Calu3 (cell line): ENCODE results near the gene HSDL1. TPM values are rescaled to one million over a fixed set of nuclear protein-coding genes. Genes with fewer than 3 reads are reported as not detected.
A peak's percentile ranks its signal among the peaks of the same experiment; 100 is the strongest.

Experiments used
- BruUV-seq: library from RNA; stranded (reverse); fragments of 400-500 nt; replicated peaks from 2 replicates; lab custom pipeline; 2021; lab: Mats Ljungman, UMichigan
- CTCF ChIA-PET: fragments of 300-600 bp; sonication (Branson Sonifier 250); formaldehyde crosslinking; loops from one replicate; lab custom pipeline; 2022; ENCODE audit warnings: antibody characterized with exemption; lab: Charles Lee
- DNase-seq: peaks from one replicate; pipeline ENCODE4 v3.0.0; 2022
- H3K27ac Mint-ChIP-seq: one replicate; pipeline ENCODE4 v1.8.0; 2022; ENCODE audit warnings: mixed read lengths; ENCODE audit not compliant: unreplicated experiment
- H3K27me3 Mint-ChIP-seq: one replicate; pipeline ENCODE4 v1.8.0; 2022; ENCODE audit warnings: mixed read lengths; ENCODE audit not compliant: unreplicated experiment
- H3K36me3 Mint-ChIP-seq: one replicate; pipeline ENCODE4 v1.8.0; 2022; ENCODE audit warnings: mild to moderate bottlenecking, moderate library complexity, mixed read lengths; ENCODE audit not compliant: insufficient read depth, unreplicated experiment
- H3K4me1 Mint-ChIP-seq: one replicate; pipeline ENCODE4 v1.8.0; 2022; ENCODE audit warnings: mild to moderate bottlenecking, low read depth, mixed read lengths; ENCODE audit not compliant: unreplicated experiment
- H3K4me3 Mint-ChIP-seq: one replicate; pipeline ENCODE4 v1.8.0; 2022; ENCODE audit warnings: mild to moderate bottlenecking, low read depth, moderate library complexity, mixed read lengths; ENCODE audit not compliant: unreplicated experiment
- H3K9me3 Mint-ChIP-seq: one replicate; pipeline ENCODE4 v1.8.0; 2022; ENCODE audit warnings: low read depth, mixed read lengths; ENCODE audit not compliant: unreplicated experiment
- CTCF ChIP-seq: fragments of 200-600 bp; IDR thresholded peaks from one replicate; pipeline ENCODE4 v1.8.0; 2022; ENCODE audit warnings: antibody characterized with exemption; ENCODE audit not compliant: unreplicated experiment
- intact Hi-C: fragments of 100-400 bp; cut with micrococcal nuclease; formaldehyde crosslinking; loops from one replicate; pipeline ENCODE4 v1.10.0; 2022; ENCODE audit not compliant: unreplicated experiment
- total RNA-seq: library from RNA; stranded (reverse); gene quantifications from 2 replicates; pipeline ENCODE4 v1.2.3, GENCODE V29; 2022

HSDL1 gene
- total RNA-seq, 1 experiment from 2014 or later: 20.8 TPM

- no peaks in the 10 kb centered on the region for H3K27me3 Mint-ChIP-seq
- H3K4me1 Mint-ChIP-seq: peaks cover 9% of the 10 kb centered on the region
- TF ChIP-seq CTCF: no peak
- no peak overlapping the region for H3K4me3 Mint-ChIP-seq
- intact Hi-C loops: no loop called here
- H3K9me3 Mint-ChIP-seq: no peaks in the 10 kb centered on the region
- CTCF ChIA-PET: no interaction called here
- no peak overlapping the region for H3K27ac Mint-ChIP-seq
- peak; percentile 15 for DNase-seq
- no TSS peak for BruUV-seq
- H3K36me3 Mint-ChIP-seq: peaks cover 22% of the 10 kb centered on the region
Measured at GRCh38 chr16:84141143-84141670, 3.8 kb downstream of the HSDL1 start.

- DNase-seq: no peak
- no peak for TF ChIP-seq CTCF
- H3K27ac Mint-ChIP-seq: no peak overlapping the region
- peaks cover 9% of the 10 kb centered on the region for H3K4me1 Mint-ChIP-seq
- no peaks in the 10 kb centered on the region for H3K9me3 Mint-ChIP-seq
- no TSS peak for BruUV-seq
- CTCF ChIA-PET: interaction anchor here (0.8 kb wide), 1 partner anchor 99 kb away, joined by 3 read pairs; no protein-coding TSS in a partner anchor
- peaks cover 13% of the 10 kb centered on the region for H3K36me3 Mint-ChIP-seq
- intact Hi-C loops: no loop called here
- H3K27me3 Mint-ChIP-seq: no peaks in the 10 kb centered on the region
- H3K4me3 Mint-ChIP-seq: no peak overlapping the region
Measured at GRCh38 chr16:84139628-84140258, 5.2 kb downstream of the HSDL1 start.

- intact Hi-C loops: no loop called here
- Mint-ChIP-seq H3K27me3 (no peaks in the 10 kb centered on the region), H3K27ac (no peak overlapping the region), H3K9me3 (no peaks in the 10 kb centered on the region), H3K4me3 (no peak overlapping the region), H3K36me3 (peaks cover 6% of the 10 kb centered on the region), H3K4me1 (peaks cover 9% of the 10 kb centered on the region)
- no TSS peak for BruUV-seq
- peak; percentile 21 for DNase-seq
- CTCF ChIA-PET: interaction anchor here (0.8 kb wide), 1 partner anchor 98 kb away, joined by 3 read pairs; no protein-coding TSS in a partner anchor
- TF ChIP-seq CTCF: no peak
Measured at GRCh38 chr16:84138824-84139627, 6.0 kb downstream of the HSDL1 start.

- no peak for DNase-seq
- TF ChIP-seq CTCF: no peak
- intact Hi-C loops: no loop called here
- no peaks in the 10 kb centered on the region for H3K9me3 Mint-ChIP-seq
- H3K4me1 Mint-ChIP-seq: peaks cover 9% of the 10 kb centered on the region
- BruUV-seq: no TSS peak
- H3K4me3 Mint-ChIP-seq: no peak overlapping the region
- H3K36me3 Mint-ChIP-seq: peaks cover under 1% of the 10 kb centered on the region
- H3K27me3 Mint-ChIP-seq: no peaks in the 10 kb centered on the region
- CTCF ChIA-PET: no interaction called here
- H3K27ac Mint-ChIP-seq: no peak overlapping the region
Measured at GRCh38 chr16:84138500-84138823, 6.5 kb downstream of the HSDL1 start.
